Cardiac muscle cell (in vitro differentiated cells and primary cell): ENCODE measurements around the gene SPACA5B. TPM values are rescaled to one million over a fixed set of nuclear protein-coding genes. Genes with fewer than 3 reads are reported as not detected.
"Not testable (repeated sequence)": the region's sequence is repeated elsewhere in the genome, so short reads cannot be mapped to it uniquely, and the experiment has no call there.

Experiments
- DNase-seq, 2 donors: peaks; one replicate each; pipeline versions ENCODE4 v3.0.0 to v3.0.0-alpha.2; 2010 to 2017; ENCODE audit warnings: low read depth in 1 of 2, low spot score in 1 of 2
- H3K27ac ChIP-seq: fragments of 200-600 bp; sonication (generic); 2 replicates; pipeline ENCODE4 v1.5.1; 2016
- H3K27me3 ChIP-seq: fragments of 200-600 bp; sonication (generic); 2 replicates; pipeline ENCODE4 v1.6.0; 2016; ENCODE audit warnings: control low read depth
- H3K36me3 ChIP-seq: fragments of 200-600 bp; sonication (generic); 2 replicates; pipeline ENCODE4 v1.5.1; 2016; ENCODE audit warnings: control low read depth
- H3K4me1 ChIP-seq: fragments of 200-600 bp; sonication (generic); 2 replicates; pipeline ENCODE4 v1.8.1; 2017; ENCODE audit warnings: low read depth, mild to moderate bottlenecking, mixed run types
- H3K4me3 ChIP-seq: fragments of 200-600 bp; sonication (generic); 2 replicates; pipeline ENCODE4 v1.5.1; 2016; ENCODE audit warnings: mild to moderate bottlenecking
- H3K9me3 ChIP-seq: fragments of 200-600 bp; sonication (generic); 2 replicates; pipeline ENCODE4 v1.5.1; 2017; ENCODE audit warnings: low read depth, mild to moderate bottlenecking, control low read depth
- polyA plus RNA-seq: library from polyadenylated mRNA; unstranded; fragments of >200 nt; fragmentation: Nextera tagmentation; extraction: Ambion mirVana; gene quantifications from 2 replicates; pipeline ENCODE4 v1.2.1, GENCODE V29; 2016
- total RNA-seq: library from RNA; depleted of rRNA; stranded (reverse); fragments of >200 nt; gene quantifications from 2 replicates; pipeline ENCODE4 v1.2.3, GENCODE V29; 2016
- TF ChIP-seq, protein P1 (sequence below): IDR thresholded peaks from 2 replicates; pipeline ENCODE4 v1.5.1; 2012; ENCODE audit warnings: low read depth, mild to moderate bottlenecking, low read length

The SPACA5B gene
- total and polyA plus RNA-seq, 2 experiments from 2014 or later = not detected

DNA sequence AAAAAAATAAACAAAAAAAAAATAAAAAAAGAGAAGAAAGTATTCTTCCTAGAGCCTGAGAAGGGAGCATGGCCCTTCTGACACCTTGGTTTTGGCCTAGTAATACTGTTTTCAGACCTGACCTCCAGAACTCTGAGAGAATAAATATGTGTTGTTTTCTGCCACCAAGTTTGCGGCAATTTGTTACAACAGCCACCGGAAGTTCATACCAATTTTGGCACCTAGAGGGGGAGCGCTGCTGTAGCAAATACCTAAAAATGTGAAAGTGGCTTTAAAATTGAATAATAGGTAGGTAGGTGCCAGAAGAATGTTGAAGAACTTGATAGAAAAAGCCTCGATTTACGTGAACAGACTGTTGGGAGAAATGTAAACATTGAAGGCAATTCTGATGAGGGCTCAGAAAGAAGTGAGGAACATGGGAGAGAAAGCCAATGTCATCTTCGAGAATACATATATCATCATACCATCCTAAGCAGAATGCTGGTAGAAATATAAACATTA lies 27.5 kb upstream of the SPACA5B start:
- H3K4me3 ChIP-seq = no peak overlapping the region
- H3K27me3 ChIP-seq = no peaks in the 10 kb centered on the region
- H3K4me1 ChIP-seq = no peaks in the 10 kb centered on the region
- DNase-seq = no peak
- H3K9me3 ChIP-seq = no peaks in the 10 kb centered on the region
- H3K27ac ChIP-seq = no peak overlapping the region
- TF ChIP-seq, protein P1, sequence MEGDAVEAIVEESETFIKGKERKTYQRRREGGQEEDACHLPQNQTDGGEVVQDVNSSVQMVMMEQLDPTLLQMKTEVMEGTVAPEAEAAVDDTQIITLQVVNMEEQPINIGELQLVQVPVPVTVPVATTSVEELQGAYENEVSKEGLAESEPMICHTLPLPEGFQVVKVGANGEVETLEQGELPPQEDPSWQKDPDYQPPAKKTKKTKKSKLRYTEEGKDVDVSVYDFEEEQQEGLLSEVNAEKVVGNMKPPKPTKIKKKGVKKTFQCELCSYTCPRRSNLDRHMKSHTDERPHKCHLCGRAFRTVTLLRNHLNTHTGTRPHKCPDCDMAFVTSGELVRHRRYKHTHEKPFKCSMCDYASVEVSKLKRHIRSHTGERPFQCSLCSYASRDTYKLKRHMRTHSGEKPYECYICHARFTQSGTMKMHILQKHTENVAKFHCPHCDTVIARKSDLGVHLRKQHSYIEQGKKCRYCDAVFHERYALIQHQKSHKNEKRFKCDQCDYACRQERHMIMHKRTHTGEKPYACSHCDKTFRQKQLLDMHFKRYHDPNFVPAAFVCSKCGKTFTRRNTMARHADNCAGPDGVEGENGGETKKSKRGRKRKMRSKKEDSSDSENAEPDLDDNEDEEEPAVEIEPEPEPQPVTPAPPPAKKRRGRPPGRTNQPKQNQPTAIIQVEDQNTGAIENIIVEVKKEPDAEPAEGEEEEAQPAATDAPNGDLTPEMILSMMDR = no peak
- H3K36me3 ChIP-seq = no peaks in the 10 kb centered on the region

DNA sequence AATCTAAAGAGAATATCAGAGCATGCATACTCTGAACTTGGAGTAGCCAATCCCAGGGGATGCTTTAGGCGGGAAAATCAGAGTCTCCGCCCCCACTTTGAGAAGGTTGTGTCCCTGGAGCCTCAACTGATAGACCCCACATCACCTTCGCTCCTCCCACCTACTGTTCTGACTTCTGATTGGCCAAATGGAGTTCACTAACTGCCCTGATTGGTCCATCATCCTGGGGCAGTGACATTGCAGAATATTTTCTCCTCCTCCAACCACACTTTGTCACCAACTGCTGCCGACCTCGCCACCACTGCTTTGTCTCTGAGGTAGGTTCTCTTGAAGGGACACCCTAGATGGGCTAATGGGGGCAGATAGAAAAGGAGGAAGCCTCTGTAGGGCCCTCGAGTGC lies 22.7 kb upstream of the SPACA5B start:
- TF ChIP-seq, protein P1 = no peak

DNA sequence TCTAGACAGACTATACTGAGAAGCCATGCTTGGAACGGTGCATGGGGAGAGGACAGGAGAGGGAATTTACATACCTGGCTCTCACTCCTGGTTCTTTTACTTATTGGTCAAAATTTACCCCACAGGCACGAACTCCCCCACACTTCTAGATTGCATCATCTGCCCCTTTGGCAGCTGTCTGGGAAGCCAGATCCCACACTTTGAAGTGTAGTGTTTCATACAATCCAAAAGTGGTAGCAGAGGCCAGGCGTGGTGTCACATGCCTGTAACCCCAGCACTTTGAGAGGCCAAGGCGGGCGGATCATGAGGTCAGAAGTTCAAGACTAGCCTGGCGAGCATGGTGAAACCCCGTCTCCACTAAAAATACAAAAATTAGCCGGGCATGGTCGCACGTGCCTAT lies 5.1 kb upstream of the SPACA5B start:
- H3K4me3 ChIP-seq, H3K4me1 ChIP-seq, DNase-seq, H3K36me3 ChIP-seq, H3K27me3 ChIP-seq, H3K27ac ChIP-seq, H3K9me3 ChIP-seq: not testable (repeated sequence)

More for the DNA sequence above, 22.7 kb upstream of the SPACA5B start:
- Histone ChIP-seq H3K36me3 (no peaks in the 10 kb centered on the region), H3K27ac (no peak overlapping the region), H3K9me3 (no peaks in the 10 kb centered on the region), H3K4me1 (no peaks in the 10 kb centered on the region), H3K4me3 (no peak overlapping the region), H3K27me3 (no peaks in the 10 kb centered on the region)
- no peak for DNase-seq

DNA sequence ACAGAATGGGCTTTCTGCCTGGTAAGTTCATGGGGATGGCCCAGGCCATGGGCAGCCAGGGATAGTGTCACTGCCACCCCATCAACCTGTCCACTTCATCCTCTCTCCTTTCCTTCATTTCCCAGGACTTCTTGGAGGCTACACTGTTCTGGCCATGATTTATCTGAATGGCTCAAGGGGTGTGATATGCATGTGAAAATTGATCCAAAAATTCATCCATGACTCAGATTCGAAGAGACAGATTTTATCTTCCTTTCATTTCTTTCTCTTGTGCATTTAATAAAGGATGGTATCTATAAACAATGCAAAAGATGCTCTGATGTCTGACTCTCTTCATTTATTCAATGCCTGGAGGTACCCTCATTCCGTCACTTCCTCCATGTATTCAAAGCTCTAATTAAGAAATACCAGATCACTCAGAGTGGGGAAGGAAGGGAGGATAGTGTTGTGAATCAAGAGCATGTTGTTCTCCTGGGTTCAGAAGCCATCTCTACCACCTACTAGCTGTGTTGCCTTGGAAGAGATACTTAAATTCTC lies 1.9 kb downstream of the SPACA5B start:
- DNase-seq, H3K9me3 ChIP-seq, H3K4me3 ChIP-seq, H3K36me3 ChIP-seq, H3K4me1 ChIP-seq, H3K27me3 ChIP-seq, H3K27ac ChIP-seq: not testable (repeated sequence)

DNA sequence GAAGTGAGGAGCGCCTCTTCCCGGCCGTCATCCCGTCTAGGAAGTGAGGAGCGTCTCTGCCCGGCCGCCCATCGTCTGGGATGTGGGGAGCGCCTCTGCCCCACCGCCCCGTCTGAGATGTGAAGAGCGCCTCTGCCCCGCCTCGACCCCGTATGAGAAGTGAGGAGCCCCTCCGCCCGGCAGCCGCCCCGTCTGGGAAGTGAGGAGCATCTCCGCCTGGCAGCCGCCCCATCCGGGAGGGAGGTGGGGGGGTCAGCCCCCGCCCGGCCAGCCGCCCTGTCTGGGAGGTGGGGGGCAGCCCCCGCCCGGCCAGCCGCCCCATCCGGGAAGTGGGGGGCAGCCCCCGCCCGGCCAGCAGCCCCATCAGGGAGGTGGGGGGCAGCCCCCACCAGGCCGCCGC lies 8.7 kb downstream of the SPACA5B start:
- not testable (repeated sequence) for H3K27me3 ChIP-seq, H3K4me1 ChIP-seq, DNase-seq, H3K9me3 ChIP-seq, H3K27ac ChIP-seq, H3K36me3 ChIP-seq, H3K4me3 ChIP-seq

DNA sequence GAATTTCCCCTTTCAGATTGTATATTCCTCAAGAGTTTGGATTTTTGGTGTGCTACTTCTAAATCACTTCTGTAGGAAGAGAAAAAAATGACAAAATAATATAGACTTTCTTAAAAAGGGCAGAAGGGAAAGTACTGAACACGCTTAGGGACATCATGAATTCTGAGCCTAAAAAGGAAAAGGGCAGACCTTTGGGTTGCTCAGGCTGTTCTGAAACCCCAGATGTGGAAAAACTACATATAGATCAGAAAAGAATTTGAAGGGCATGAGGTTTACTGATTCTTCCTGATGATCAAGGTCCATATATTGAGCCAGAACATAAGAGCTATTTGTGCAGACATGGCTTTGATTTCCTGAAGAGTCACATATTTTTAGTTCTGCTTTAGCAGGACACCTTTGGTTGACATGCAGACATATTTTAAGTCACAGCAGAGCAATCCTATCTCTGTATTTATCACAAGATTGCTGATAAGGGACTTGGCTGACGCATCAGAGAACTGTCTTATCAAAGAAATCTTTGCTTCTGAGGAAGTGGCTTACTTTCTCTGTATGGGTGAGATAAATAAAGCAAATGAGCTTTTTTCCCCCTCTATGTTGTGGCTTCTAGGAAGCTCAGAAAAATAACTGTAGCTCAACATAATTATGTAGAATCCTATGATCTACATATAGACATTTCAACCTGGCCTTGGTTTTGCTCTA lies 11.5 kb downstream of the SPACA5B start:
- H3K4me3 ChIP-seq, H3K9me3 ChIP-seq, H3K27me3 ChIP-seq, H3K36me3 ChIP-seq, H3K27ac ChIP-seq, H3K4me1 ChIP-seq, DNase-seq: not testable (repeated sequence)

DNA sequence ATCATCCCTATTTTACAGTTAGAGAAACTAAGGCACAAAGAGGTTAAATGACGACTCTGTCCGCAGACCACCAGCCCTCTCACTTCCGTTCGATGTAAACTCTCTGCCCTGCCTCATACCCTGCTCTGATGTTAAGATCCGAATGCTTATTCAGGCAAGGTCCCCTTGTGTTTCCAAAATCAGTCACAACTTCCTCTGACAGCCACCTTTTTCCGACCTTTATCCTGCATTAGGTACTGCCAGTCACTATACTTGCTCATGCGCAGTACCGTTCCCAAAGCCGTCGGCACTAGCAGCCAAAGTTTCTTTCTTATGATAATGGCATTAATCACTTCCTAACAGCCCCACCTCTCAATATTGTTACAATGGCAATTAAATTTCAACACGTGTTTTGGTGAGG lies 12.3 kb downstream of the SPACA5B start:
- not testable (repeated sequence) for DNase-seq, H3K27me3 ChIP-seq, H3K4me1 ChIP-seq, H3K27ac ChIP-seq, H3K4me3 ChIP-seq, H3K9me3 ChIP-seq, H3K36me3 ChIP-seq

DNA sequence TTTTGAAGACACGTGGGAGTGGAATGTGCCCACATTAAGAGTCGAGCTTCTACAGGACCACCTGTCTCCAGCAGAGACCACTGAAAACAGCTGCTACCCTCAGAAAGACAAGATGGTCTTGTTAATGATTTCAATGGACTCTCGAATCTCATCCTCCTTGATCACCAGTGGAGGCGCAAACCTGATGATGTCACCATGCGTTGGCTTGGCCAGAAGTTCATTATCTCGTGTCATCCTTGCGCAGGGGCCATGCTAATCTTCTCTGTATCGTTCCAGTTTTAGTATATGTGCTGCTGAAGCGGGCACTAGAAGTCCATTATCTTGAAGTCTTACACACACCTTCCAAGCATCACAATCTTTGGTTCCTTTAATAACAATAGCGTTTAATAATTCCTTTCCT lies 23.3 kb downstream of the SPACA5B start:
- H3K36me3 ChIP-seq = no peaks in the 10 kb centered on the region
- no peaks in the 10 kb centered on the region for H3K9me3 ChIP-seq
- no peaks in the 10 kb centered on the region for H3K27me3 ChIP-seq
- TF ChIP-seq, protein P1 = no peak
- H3K4me3 ChIP-seq = no peak overlapping the region
- no peaks in the 10 kb centered on the region for H3K4me1 ChIP-seq
- DNase-seq = no peak
- H3K27ac ChIP-seq = no peak overlapping the region
